ENCODE results near the gene PI4KB.

Gene PI4KB

DNA sequence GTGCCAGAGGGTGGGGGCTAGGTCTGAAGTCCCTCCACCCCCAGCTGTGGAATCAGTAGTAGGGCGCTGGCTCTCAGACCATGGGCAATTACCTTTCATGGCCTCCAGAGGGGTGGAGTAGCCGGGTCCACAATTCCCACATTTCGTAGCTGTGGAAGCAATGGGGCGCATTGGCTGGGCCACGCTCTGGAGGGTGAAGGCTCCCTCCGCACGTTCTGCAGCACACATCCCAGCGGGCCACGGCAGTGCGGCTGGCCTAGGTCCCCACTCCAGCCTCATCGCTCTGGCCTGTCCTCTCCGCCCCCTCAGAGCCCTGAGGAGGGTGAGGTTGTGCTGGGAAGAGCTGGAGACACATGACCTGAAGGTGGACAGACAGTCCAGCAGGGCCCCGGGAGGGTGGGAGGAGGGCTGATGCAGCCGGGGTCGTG lies 42.4 kb upstream of the PI4KB start:
- Mint-ChIP-seq H3K27ac (no peak overlapping the region), H3K4me1 (peaks cover 52% of the 10 kb centered on the region), H3K4me3 (no peak overlapping the region), H3K9me3 (no peaks in the 10 kb centered on the region), H3K36me3 (ENCODE audit: low read depth) (peaks cover 37% of the 10 kb centered on the region), H3K27me3 (ENCODE audit: low read depth, poor library complexity) (no peaks in the 10 kb centered on the region)
- DNase-seq, result no peak
- TF ChIP-seq, protein P1, sequence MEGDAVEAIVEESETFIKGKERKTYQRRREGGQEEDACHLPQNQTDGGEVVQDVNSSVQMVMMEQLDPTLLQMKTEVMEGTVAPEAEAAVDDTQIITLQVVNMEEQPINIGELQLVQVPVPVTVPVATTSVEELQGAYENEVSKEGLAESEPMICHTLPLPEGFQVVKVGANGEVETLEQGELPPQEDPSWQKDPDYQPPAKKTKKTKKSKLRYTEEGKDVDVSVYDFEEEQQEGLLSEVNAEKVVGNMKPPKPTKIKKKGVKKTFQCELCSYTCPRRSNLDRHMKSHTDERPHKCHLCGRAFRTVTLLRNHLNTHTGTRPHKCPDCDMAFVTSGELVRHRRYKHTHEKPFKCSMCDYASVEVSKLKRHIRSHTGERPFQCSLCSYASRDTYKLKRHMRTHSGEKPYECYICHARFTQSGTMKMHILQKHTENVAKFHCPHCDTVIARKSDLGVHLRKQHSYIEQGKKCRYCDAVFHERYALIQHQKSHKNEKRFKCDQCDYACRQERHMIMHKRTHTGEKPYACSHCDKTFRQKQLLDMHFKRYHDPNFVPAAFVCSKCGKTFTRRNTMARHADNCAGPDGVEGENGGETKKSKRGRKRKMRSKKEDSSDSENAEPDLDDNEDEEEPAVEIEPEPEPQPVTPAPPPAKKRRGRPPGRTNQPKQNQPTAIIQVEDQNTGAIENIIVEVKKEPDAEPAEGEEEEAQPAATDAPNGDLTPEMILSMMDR (IDR thresholded peaks at IDR 0.05), result no peak

DNA sequence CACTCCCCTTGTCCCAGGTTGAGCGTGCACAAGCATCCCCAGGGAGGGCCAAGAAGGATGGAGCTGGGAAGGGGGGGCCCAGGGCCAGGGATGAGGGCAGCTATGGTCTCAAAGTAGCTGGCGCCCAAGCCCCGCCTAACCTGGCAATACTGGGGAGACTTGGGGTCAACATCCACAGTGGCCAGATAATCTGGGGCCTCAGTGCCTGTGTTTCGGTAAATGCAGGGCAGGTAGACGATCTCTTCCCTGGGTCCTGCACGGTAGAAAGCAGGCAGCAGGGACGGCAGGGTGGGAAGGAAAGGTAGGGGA lies 42.0 kb upstream of the PI4KB start:
- H3K9me3 Mint-ChIP-seq, result peaks cover 1% of the 10 kb centered on the region
- H3K4me1 Mint-ChIP-seq, result peaks cover 50% of the 10 kb centered on the region
- DNase-seq, result no peak
- H3K4me3 Mint-ChIP-seq, result no peak overlapping the region
- no peaks in the 10 kb centered on the region for H3K27me3 Mint-ChIP-seq (ENCODE audit: low read depth, poor library complexity)
- TF ChIP-seq, protein P1 (IDR thresholded peaks at IDR 0.05), result no peak
- H3K36me3 Mint-ChIP-seq (ENCODE audit: low read depth), result peaks cover 41% of the 10 kb centered on the region
- no peak overlapping the region for H3K27ac Mint-ChIP-seq

DNA sequence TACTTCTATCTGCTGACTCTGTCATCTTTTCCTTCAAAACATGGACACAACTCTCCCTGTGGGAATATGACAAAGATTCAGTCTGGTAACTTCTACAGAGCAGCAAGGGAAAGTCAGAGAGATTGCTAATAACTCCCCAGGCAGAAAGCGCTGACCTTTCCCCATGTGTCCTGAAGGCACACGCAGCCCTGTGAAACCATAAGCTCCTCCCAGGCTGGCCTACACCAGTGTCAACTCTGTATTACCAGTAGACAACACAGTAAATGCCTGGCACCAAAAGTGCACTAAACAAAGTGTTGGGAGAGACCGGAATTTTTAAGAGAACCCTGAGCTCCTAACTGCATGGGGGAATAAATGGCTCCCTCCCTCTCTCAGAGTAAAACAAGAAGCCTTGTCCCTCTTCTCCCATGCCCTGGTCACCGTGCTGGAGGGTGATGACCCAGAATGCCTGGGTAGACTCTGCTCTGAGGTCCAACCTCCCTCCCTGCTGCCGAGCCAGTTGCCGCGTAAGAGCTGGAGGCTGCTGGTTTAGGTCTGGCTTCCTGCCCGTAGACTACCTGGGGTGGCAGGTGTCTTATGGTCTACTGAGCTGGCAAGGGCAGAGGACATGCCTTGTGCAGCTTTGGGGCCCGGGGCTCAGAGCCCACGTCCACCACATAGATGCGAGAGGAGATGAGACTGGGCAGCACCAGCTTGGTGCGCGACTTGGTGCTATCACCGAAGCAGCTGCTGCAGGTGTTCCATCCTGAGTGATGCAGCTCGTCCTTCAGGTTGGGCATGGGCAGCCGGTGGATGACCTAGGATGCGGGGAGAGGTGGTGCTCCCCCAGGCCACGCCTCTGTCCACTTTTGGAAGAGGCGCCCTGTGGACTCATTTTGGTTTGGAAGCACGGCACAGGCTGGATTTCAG lies 41.4 kb upstream of the PI4KB start:
- H3K4me1 Mint-ChIP-seq, result peaks cover 44% of the 10 kb centered on the region
- no peaks in the 10 kb centered on the region for H3K27me3 Mint-ChIP-seq (ENCODE audit: low read depth, poor library complexity)
- DNase-seq, result no peak
- TF ChIP-seq, protein P1 (IDR thresholded peaks at IDR 0.05), result no peak
- H3K9me3 Mint-ChIP-seq, result peaks cover 7% of the 10 kb centered on the region
- H3K27ac Mint-ChIP-seq, result no peak overlapping the region
- H3K4me3 Mint-ChIP-seq, result no peak overlapping the region
- peaks cover 47% of the 10 kb centered on the region for H3K36me3 Mint-ChIP-seq (ENCODE audit: low read depth)

DNA sequence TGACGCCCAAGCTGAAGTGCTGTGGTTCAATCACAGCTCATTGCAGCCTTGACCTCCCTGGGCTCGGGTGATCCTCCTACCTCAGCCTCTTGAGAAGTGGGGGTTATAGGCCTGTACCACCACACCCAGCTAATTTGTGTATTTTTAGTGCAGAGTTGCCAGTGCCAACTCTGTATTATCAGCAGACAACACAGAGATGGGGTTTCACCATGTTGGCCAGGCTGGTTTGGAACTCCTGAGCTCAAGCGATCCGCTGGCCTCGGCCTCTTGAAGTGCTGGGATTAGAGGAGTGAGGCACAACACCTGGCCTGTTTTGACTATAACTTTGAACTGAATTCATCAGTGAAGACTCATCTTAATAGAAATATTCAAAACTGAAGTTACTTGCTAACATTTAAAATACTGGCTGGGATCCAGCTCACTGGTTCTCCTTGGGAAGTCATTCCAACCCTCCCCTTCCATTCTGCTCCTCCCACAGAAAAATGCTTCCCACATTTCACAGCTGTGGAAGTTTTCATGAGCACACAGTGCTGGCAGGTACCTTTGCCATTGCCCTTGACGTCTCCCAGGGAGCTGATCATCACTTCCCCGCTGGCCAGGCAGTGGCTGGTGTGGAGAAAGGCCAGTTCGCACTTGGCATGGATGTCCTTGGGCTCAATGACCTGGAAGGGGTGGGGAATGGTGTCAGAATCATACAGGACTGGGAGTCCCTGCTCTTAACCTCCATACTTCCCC lies 40.6 kb upstream of the PI4KB start:
- Mint-ChIP-seq H3K4me1 (peaks cover 36% of the 10 kb centered on the region), H3K9me3 (peaks cover 16% of the 10 kb centered on the region), H3K27me3 (ENCODE audit: low read depth, poor library complexity) (no peaks in the 10 kb centered on the region), H3K27ac (no peak overlapping the region), H3K36me3 (ENCODE audit: low read depth) (peaks cover 55% of the 10 kb centered on the region), H3K4me3 (no peak overlapping the region)
- no peak for DNase-seq
- TF ChIP-seq, protein P1 (IDR thresholded peaks at IDR 0.05), result no peak

DNA sequence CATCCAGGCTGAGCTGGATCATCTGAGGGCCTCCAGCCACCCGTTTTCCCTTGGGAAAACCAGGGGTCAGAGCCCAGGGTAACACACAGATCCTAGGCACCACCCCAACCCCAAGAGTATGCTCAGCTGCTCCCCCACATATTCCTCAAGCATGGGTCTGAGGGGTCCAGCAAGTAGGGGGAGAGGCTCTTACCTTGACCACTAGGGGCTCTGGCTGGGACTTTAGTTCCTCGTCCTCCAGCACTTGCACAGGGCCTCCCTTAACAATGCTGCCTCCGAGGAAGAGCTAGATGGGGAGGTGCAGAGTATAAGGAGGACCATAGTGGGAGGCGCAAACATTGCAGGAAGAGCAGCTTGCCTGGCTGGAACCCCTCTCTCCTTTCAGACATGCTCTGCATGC lies 37.8 kb upstream of the PI4KB start:
- H3K27me3 Mint-ChIP-seq (ENCODE audit: low read depth, poor library complexity), result no peaks in the 10 kb centered on the region
- peaks cover 78% of the 10 kb centered on the region for H3K36me3 Mint-ChIP-seq (ENCODE audit: low read depth)
- no peak overlapping the region for H3K27ac Mint-ChIP-seq
- H3K4me1 Mint-ChIP-seq, result peaks cover 7% of the 10 kb centered on the region
- H3K4me3 Mint-ChIP-seq, result no peak overlapping the region
- H3K9me3 Mint-ChIP-seq, result peaks cover 38% of the 10 kb centered on the region
- TF ChIP-seq, protein P1 (IDR thresholded peaks at IDR 0.05), result no peak
- no peak for DNase-seq
